Airway epithelial cell (primary cell): Measurements from ENCODE around the gene OLFM4. TPM values are rescaled to one million over a fixed set of nuclear protein-coding genes. Genes with fewer than 3 reads are reported as not detected.

Experiments used
- total RNA-seq: library from RNA; depleted of rRNA; stranded (reverse); fragments of >200 nt; gene quantifications from 2 replicates; pipeline ENCODE4 v1.2.3, GENCODE V29; 2015

Gene OLFM4
- not detected in 2 replicates for total RNA-seq

GRCh38 chr13:53028637-53029203 lies at the start of gene OLFM4:
Gene OLFM4, plus strand, starts transcription at chr13:53028813. Its CDS starts 24 bp downstream, at chr13:53028837.

Other genes with a start within 250 kb of the OLFM4 start
- not detected in 2 replicates for gene PCDH8, start 180.2 kb upstream of the OLFM4 start, total RNA-seq